ENCODE measurements around the gene BANF2.

Gene BANF2

GRCh38 chr20:17720755-17721154, 21.0 kb downstream of the BANF2 start:
- H3K4me3 ChIP-seq (ENCODE audit: low read length) = no peak overlapping the region
- no peak for TF ChIP-seq CTCF (conservative IDR thresholded peaks at IDR 0.05; ENCODE audit: low read depth, low read length)
- no peak for DNase-seq (ENCODE audit: low read depth)

- no peak for DNase-seq (ENCODE audit: low read depth)
- no peak overlapping the region for H3K4me3 ChIP-seq (ENCODE audit: low read length)
- TF ChIP-seq CTCF (conservative IDR thresholded peaks at IDR 0.05; ENCODE audit: low read depth, low read length) = peak; percentile 10
These were observed 22.2 kb downstream of the BANF2 start for GRCh38 chr20:17721802-17722486.

GRCh38 chr20:17722493-17723300, 22.9 kb downstream of the BANF2 start:
- no peak for DNase-seq (ENCODE audit: low read depth)
- TF ChIP-seq CTCF (conservative IDR thresholded peaks at IDR 0.05; ENCODE audit: low read depth, low read length) = no peak
- H3K4me3 ChIP-seq (ENCODE audit: low read length) = no peak overlapping the region

- H3K4me3 ChIP-seq (ENCODE audit: low read length) = no peak overlapping the region
- DNase-seq (ENCODE audit: low read depth) = no peak
- TF ChIP-seq CTCF (conservative IDR thresholded peaks at IDR 0.05; ENCODE audit: low read depth, low read length) = no peak
These were observed 23.5 kb downstream of the BANF2 start for GRCh38 chr20:17723301-17723691.

GRCh38 chr20:17725094-17725835, 25.5 kb downstream of the BANF2 start:
- DNase-seq (ENCODE audit: low read depth) = no peak
- TF ChIP-seq CTCF (conservative IDR thresholded peaks at IDR 0.05; ENCODE audit: low read depth, low read length) = no peak
- no peak overlapping the region for H3K4me3 ChIP-seq (ENCODE audit: low read length)

- H3K4me3 ChIP-seq (ENCODE audit: low read length) = no peak overlapping the region
- DNase-seq (ENCODE audit: low read depth) = no peak
- no peak for TF ChIP-seq CTCF (conservative IDR thresholded peaks at IDR 0.05; ENCODE audit: low read depth, low read length)
These were observed 27.1 kb downstream of the BANF2 start for GRCh38 chr20:17726902-17727301.
